HEK293 (cell line): ENCODE results near the gene ABCB9.

Experiments used
- CTCF ChIA-PET: fragments of 350-600 bp; formaldehyde crosslinking; extraction: SDS; loops from one replicate; lab custom pipeline; 2021; ENCODE audit warnings: antibody characterized with exemption; lab: Yijun Ruan, JAX
- POLR2A ChIA-PET: fragments of 300-600 bp; formaldehyde crosslinking; extraction: SDS; loops from one replicate; lab custom pipeline; 2020; ENCODE audit warnings: antibody characterized with exemption, inconsistent platforms; lab: Yijun Ruan, JAX
- H3K27ac ChIP-seq: fragments of 200-500 bp; sonication (Bioruptor generic); 2 replicates; pipeline ENCODE4 v1.5.1; 2014; ENCODE audit warnings: low read depth, low read length, control low read depth, inconsistent platforms; ENCODE audit errors: extremely low read depth
- H3K36me3 ChIP-seq, 2 experiments: fragments of 200-500 bp in 1 of 2; sonication (Bioruptor generic) in 1 of 2; 1 replicate in 1 of 2; 2 replicates in 1 of 2; pipeline ENCODE4 v1.5.1; 2014 to 2017; ENCODE audit warnings: inconsistent platforms in 2 of 2, low read length in 2 of 2; ENCODE audit not compliant: control insufficient read depth in 2 of 2, insufficient read depth in 1 of 2
- H3K4me1 ChIP-seq: fragments of 200-500 bp; sonication (Bioruptor generic); 2 replicates; pipeline ENCODE4 v1.5.1; 2014; ENCODE audit warnings: mild to moderate bottlenecking, low read length, inconsistent platforms; ENCODE audit not compliant: control insufficient read depth, insufficient read depth
- H3K4me3 ChIP-seq: 2 replicates; pipeline ENCODE4 v1.5.1; 2011; ENCODE audit warnings: low read depth, mild to moderate bottlenecking, control low read depth, low read length, moderate library complexity
- H3K9me3 ChIP-seq: fragments of 200-500 bp; sonication (Bioruptor generic); 2 replicates; pipeline ENCODE4 v1.5.1; 2014; ENCODE audit warnings: low read depth, low read length, inconsistent platforms; ENCODE audit not compliant: control insufficient read depth, insufficient read depth
- MYNN ChIP-seq: fragments of 450-650 bp; formaldehyde crosslinking; IDR thresholded peaks from 2 replicates; pipeline ENCODE4 v1.5.1; 2016; ENCODE audit warnings: missing biosample characterization, missing genetic modification characterization, borderline replicate concordance
- MZF1 ChIP-seq: fragments of 450-650 bp; formaldehyde crosslinking; IDR thresholded peaks from 2 replicates; pipeline ENCODE4 v1.5.1; 2017; ENCODE audit warnings: missing biosample characterization, missing genetic modification characterization, borderline replicate concordance
- ZBTB20 ChIP-seq: fragments of 450-650 bp; formaldehyde crosslinking; IDR thresholded peaks from 2 replicates; pipeline ENCODE4 v1.5.1; 2016; ENCODE audit warnings: missing biosample characterization, missing genetic modification characterization
- ZBTB21 ChIP-seq: fragments of 450-650 bp; formaldehyde crosslinking; IDR thresholded peaks from 2 replicates; pipeline ENCODE4 v1.5.1; 2017; ENCODE audit warnings: missing biosample characterization, missing genetic modification characterization
- ZNF416 ChIP-seq: fragments of 450-650 bp; formaldehyde crosslinking; IDR thresholded peaks from 2 replicates; pipeline ENCODE4 v1.5.1; 2016; ENCODE audit warnings: missing biosample characterization, missing genetic modification characterization
- ZNF521 ChIP-seq: fragments of 450-650 bp; formaldehyde crosslinking; IDR thresholded peaks from 2 replicates; pipeline ENCODE4 v1.5.1; 2017; ENCODE audit warnings: missing biosample characterization, mild to moderate bottlenecking, missing genetic modification characterization
- ZNF571 ChIP-seq: fragments of 450-650 bp; formaldehyde crosslinking; IDR thresholded peaks from 2 replicates; pipeline ENCODE4 v1.5.0; 2017; ENCODE audit warnings: missing biosample characterization, missing genetic modification characterization
- ZNF600 ChIP-seq: fragments of 450-650 bp; formaldehyde crosslinking; IDR thresholded peaks from 2 replicates; pipeline ENCODE4 v1.5.1; 2016; ENCODE audit warnings: missing biosample characterization, missing genetic modification characterization
- ZNF658 ChIP-seq: fragments of 450-650 bp; formaldehyde crosslinking; IDR thresholded peaks from 2 replicates; pipeline ENCODE4; 2016; ENCODE audit warnings: missing biosample characterization, missing genetic modification characterization
- ZNF785 ChIP-seq: fragments of 450-650 bp; formaldehyde crosslinking; IDR thresholded peaks from 2 replicates; pipeline ENCODE4 v1.5.1; 2016; ENCODE audit warnings: missing biosample characterization, missing genetic modification characterization
- ZNF791 ChIP-seq: fragments of 450-650 bp; formaldehyde crosslinking; IDR thresholded peaks from 2 replicates; pipeline ENCODE4 v1.5.1; 2016; ENCODE audit warnings: missing biosample characterization, missing genetic modification characterization
- TF ChIP-seq, protein P1 (sequence below): fragments of 450-650 bp; formaldehyde crosslinking; IDR thresholded peaks from 2 replicates; pipeline ENCODE4 v1.5.1; 2017; ENCODE audit warnings: missing biosample characterization, missing genetic modification characterization
- TF ChIP-seq, protein P2 (sequence below): fragments of 450-650 bp; formaldehyde crosslinking; IDR thresholded peaks from 2 replicates; pipeline ENCODE4 v1.5.1; 2016; ENCODE audit warnings: missing biosample characterization, missing genetic modification characterization
- TF ChIP-seq, protein P3 (sequence below): fragments of 450-650 bp; formaldehyde crosslinking; IDR thresholded peaks from 2 replicates; pipeline ENCODE4 v1.5.1; 2016; ENCODE audit warnings: missing biosample characterization, missing genetic modification characterization, borderline replicate concordance
- TF ChIP-seq, protein P4 (sequence below): fragments of 450-650 bp; formaldehyde crosslinking; IDR thresholded peaks from 2 replicates; pipeline ENCODE4 v1.5.1; 2016; ENCODE audit warnings: missing biosample characterization, missing genetic modification characterization
- TF ChIP-seq, protein P5 (sequence below): fragments of 450-650 bp; formaldehyde crosslinking; IDR thresholded peaks from 2 replicates; pipeline ENCODE4 v1.5.1; 2016; ENCODE audit warnings: missing biosample characterization, missing genetic modification characterization

The ABCB9 gene

DNA sequence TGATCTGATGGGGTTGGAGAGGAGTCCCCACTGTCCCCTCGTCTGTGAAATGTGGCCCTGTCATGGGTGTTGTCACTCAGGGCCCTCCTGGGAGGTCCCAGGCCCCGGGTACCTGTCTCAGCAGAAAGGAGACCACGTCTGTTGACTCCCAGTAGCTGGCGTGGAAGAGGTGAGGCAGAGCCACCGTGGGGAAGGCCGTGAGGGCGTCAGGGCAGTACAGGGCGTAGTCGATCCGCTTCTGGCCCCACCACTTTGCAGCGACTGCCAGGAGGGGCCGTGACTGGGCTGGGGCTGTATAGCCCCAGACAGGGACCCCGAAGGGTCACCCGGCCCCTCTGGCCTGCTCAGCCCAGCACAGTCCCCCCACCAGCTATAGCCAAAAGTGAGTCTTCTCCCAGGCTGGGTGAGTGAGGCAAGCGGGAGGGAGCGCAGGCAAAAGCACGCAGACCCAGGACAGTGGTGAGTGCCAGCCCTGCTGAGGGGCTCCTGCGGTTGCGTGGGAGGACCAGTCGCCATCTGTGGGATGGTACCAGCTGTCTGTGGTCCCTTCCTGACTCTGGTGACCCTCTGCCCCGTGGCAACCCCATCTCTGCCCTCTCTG is 22.4 kb upstream of the ABCB9 start:
- TF ChIP-seq MZF1 (tag by site-specific recombination) (no peak), ZNF791 (no peak), ZNF785 (no peak), ZNF571 (tag by site-specific recombination) (no peak), ZBTB21 (tag by site-specific recombination) (no peak), ZNF521 (tag by site-specific recombination) (no peak), ZNF658 (tag by site-specific recombination) (no peak), MYNN (tag by site-specific recombination) (no peak), ZNF416 (tag by site-specific recombination) (no peak), ZBTB20 (no peak), ZNF600 (tag by site-specific recombination) (no peak)
- TF ChIP-seq, protein P1, sequence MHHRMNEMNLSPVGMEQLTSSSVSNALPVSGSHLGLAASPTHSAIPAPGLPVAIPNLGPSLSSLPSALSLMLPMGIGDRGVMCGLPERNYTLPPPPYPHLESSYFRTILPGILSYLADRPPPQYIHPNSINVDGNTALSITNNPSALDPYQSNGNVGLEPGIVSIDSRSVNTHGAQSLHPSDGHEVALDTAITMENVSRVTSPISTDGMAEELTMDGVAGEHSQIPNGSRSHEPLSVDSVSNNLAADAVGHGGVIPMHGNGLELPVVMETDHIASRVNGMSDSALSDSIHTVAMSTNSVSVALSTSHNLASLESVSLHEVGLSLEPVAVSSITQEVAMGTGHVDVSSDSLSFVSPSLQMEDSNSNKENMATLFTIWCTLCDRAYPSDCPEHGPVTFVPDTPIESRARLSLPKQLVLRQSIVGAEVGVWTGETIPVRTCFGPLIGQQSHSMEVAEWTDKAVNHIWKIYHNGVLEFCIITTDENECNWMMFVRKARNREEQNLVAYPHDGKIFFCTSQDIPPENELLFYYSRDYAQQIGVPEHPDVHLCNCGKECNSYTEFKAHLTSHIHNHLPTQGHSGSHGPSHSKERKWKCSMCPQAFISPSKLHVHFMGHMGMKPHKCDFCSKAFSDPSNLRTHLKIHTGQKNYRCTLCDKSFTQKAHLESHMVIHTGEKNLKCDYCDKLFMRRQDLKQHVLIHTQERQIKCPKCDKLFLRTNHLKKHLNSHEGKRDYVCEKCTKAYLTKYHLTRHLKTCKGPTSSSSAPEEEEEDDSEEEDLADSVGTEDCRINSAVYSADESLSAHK (tag by site-specific recombination): no peak
- TF ChIP-seq, protein P2, sequence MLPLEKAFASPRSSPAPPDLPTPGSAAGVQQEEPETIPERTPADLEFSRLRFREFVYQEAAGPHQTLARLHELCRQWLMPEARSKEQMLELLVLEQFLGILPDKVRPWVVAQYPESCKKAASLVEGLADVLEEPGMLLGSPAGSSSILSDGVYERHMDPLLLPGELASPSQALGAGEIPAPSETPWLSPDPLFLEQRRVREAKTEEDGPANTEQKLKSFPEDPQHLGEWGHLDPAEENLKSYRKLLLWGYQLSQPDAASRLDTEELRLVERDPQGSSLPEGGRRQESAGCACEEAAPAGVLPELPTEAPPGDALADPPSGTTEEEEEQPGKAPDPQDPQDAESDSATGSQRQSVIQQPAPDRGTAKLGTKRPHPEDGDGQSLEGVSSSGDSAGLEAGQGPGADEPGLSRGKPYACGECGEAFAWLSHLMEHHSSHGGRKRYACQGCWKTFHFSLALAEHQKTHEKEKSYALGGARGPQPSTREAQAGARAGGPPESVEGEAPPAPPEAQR: no peak
- TF ChIP-seq, protein P3, sequence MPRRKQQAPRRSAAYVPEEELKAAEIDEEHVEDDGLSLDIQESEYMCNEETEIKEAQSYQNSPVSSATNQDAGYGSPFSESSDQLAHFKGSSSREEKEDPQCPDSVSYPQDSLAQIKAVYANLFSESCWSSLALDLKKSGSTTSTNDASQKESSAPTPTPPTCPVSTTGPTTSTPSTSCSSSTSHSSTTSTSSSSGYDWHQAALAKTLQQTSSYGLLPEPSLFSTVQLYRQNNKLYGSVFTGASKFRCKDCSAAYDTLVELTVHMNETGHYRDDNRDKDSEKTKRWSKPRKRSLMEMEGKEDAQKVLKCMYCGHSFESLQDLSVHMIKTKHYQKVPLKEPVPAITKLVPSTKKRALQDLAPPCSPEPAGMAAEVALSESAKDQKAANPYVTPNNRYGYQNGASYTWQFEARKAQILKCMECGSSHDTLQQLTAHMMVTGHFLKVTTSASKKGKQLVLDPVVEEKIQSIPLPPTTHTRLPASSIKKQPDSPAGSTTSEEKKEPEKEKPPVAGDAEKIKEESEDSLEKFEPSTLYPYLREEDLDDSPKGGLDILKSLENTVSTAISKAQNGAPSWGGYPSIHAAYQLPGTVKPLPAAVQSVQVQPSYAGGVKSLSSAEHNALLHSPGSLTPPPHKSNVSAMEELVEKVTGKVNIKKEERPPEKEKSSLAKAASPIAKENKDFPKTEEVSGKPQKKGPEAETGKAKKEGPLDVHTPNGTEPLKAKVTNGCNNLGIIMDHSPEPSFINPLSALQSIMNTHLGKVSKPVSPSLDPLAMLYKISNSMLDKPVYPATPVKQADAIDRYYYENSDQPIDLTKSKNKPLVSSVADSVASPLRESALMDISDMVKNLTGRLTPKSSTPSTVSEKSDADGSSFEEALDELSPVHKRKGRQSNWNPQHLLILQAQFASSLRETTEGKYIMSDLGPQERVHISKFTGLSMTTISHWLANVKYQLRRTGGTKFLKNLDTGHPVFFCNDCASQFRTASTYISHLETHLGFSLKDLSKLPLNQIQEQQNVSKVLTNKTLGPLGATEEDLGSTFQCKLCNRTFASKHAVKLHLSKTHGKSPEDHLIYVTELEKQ (tag by site-specific recombination): no peak
- TF ChIP-seq, protein P4, sequence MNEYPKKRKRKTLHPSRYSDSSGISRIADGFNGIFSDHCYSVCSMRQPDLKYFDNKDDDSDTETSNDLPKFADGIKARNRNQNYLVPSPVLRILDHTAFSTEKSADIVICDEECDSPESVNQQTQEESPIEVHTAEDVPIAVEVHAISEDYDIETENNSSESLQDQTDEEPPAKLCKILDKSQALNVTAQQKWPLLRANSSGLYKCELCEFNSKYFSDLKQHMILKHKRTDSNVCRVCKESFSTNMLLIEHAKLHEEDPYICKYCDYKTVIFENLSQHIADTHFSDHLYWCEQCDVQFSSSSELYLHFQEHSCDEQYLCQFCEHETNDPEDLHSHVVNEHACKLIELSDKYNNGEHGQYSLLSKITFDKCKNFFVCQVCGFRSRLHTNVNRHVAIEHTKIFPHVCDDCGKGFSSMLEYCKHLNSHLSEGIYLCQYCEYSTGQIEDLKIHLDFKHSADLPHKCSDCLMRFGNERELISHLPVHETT (tag by site-specific recombination): no peak
- TF ChIP-seq, protein P5, sequence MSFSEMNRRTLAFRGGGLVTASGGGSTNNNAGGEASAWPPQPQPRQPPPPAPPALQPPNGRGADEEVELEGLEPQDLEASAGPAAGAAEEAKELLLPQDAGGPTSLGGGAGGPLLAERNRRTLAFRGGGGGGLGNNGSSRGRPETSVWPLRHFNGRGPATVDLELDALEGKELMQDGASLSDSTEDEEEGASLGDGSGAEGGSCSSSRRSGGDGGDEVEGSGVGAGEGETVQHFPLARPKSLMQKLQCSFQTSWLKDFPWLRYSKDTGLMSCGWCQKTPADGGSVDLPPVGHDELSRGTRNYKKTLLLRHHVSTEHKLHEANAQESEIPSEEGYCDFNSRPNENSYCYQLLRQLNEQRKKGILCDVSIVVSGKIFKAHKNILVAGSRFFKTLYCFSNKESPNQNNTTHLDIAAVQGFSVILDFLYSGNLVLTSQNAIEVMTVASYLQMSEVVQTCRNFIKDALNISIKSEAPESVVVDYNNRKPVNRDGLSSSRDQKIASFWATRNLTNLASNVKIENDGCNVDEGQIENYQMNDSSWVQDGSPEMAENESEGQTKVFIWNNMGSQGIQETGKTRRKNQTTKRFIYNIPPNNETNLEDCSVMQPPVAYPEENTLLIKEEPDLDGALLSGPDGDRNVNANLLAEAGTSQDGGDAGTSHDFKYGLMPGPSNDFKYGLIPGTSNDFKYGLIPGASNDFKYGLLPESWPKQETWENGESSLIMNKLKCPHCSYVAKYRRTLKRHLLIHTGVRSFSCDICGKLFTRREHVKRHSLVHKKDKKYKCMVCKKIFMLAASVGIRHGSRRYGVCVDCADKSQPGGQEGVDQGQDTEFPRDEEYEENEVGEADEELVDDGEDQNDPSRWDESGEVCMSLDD (tag by site-specific recombination): no peak
- TF ChIP-seq, all 188 proteins: peak for 0
- Histone ChIP-seq H3K4me3 (no peak overlapping the region), H3K27ac (no peak overlapping the region), H3K36me3 (peaks cover 0 to 12% of the 10 kb centered on the region in 2 experiments; a peak in 1 of 3 replicates), H3K4me1 (no peaks in the 10 kb centered on the region), H3K9me3 (no peaks in the 10 kb centered on the region)
- ChIA-PET POLR2A (no interaction called here), CTCF (no interaction called here)
